Measurements from ENCODE around the gene PRR36.
A peak's percentile ranks its signal among the peaks of the same experiment; 100 is the strongest.
"Not testable (repeated sequence)": the region's sequence is repeated elsewhere in the genome, so short reads cannot be mapped to it uniquely, and the experiment has no call there.

Gene PRR36

GRCh38 chr19:7874076-7874896 lies at the start of gene PRR36:
Gene PRR36 (minus strand): TSS chr19:7874390. CDS start chr19:7873689, 701 bp downstream.
- TF ChIP-seq GATA1 (IDR thresholded peaks at IDR 0.05; ENCODE audit: low read depth, low read length) (no peak), POLR2A (IDR thresholded peaks at IDR 0.05; ENCODE audit: low read length) (no peak)
- DNase-seq: no peak

DNA sequence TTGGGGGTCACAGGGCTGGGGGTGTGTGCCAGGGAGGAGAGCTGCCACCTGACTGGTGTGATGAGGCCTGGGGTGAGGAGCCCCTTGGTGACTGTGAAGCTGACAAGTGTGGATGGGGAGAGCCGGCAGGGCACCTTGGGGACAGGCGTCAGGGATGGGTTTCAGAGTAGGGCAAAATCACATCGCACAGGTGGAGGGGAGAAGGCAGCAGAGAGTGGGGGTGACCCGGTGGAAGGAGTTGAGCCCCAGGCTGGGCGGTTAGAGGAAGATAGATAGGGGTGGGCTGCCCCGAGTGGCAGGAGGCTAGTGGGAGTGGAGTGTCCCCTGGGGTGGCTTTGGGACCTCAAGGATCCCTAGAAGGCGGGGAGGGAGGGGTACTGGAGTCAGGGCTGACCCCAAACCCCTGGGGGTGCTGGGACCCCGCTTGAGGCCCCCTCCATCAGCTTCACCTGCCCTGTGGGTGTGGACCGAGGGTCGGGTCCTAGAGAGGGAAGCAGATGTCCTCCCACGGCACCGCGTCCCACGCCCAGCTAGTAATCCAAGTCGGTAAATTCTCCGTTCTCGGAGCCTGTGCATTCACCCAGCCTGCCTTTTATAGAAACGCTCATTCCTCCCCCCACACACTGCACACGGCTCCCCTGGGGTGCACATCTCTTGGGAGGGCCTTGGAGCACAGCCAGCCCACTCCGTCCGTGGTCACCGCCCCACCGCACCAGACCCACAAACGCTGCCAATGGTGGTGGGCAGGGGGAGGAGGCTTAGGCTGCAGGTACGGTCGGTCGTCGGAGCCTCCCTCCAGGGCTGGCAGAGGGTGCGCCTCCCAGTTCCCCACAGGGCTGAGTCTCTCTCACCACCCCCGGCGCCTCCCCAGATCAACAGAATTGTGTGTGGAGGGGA lies 49.4 kb upstream of the PRR36 start:
- TF ChIP-seq GATA1 (IDR thresholded peaks at IDR 0.05; ENCODE audit: low read depth, low read length) (no peak), POLR2A (IDR thresholded peaks at IDR 0.05; ENCODE audit: low read length) (no peak)
- DNase-seq: no peak

GRCh38 chr19:7922836-7923195 lies 48.6 kb upstream of the PRR36 start:
- TF ChIP-seq POLR2A (IDR thresholded peaks at IDR 0.05; ENCODE audit: low read length) (no peak), GATA1 (IDR thresholded peaks at IDR 0.05; ENCODE audit: low read depth, low read length) (no peak)

GRCh38 chr19:7921967-7922835 lies 48.0 kb upstream of the PRR36 start:
- no peak for DNase-seq
- TF ChIP-seq POLR2A (IDR thresholded peaks at IDR 0.05; ENCODE audit: low read length) (no peak), GATA1 (IDR thresholded peaks at IDR 0.05; ENCODE audit: low read depth, low read length) (no peak)

More at GRCh38 chr19:7922836-7923195, 48.6 kb upstream of the PRR36 start:
- no peak for DNase-seq

DNA sequence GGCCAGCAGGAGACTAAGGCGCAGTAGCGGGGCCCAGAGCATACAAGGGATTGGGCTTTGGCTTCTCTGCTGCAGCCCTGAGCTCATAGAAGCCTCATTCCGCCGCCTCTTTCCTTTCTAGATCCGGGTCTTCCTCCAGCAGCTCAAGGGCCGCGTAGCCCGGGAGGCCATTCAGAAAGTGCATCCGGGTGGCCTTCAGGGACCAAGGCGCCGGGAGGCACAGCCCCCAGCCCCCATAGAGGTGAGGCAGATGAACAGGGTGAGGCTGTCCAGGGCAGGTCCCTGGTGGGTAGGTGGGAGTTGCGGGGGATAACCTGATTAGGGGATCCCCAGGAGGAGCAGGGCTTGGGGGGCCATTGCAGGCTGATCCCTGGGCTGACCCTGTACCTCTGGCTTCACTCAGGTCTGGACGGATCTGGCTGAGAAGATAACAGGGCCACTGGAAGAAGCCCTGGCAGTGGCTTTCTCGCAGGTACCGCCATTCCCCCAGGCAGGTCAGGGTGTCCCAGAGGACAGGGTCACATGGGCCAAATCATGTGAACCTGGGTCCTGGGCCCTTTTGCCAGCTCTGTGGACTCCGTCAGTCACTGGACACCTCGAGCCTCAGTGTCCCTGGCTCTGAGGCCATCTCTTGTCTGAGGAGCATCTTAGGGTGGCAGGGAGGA lies 47.2 kb upstream of the PRR36 start:
- DNase-seq: no peak
- TF ChIP-seq GATA1 (IDR thresholded peaks at IDR 0.05; ENCODE audit: low read depth, low read length) (no peak), POLR2A (IDR thresholded peaks at IDR 0.05; ENCODE audit: low read length) (no peak)

DNA sequence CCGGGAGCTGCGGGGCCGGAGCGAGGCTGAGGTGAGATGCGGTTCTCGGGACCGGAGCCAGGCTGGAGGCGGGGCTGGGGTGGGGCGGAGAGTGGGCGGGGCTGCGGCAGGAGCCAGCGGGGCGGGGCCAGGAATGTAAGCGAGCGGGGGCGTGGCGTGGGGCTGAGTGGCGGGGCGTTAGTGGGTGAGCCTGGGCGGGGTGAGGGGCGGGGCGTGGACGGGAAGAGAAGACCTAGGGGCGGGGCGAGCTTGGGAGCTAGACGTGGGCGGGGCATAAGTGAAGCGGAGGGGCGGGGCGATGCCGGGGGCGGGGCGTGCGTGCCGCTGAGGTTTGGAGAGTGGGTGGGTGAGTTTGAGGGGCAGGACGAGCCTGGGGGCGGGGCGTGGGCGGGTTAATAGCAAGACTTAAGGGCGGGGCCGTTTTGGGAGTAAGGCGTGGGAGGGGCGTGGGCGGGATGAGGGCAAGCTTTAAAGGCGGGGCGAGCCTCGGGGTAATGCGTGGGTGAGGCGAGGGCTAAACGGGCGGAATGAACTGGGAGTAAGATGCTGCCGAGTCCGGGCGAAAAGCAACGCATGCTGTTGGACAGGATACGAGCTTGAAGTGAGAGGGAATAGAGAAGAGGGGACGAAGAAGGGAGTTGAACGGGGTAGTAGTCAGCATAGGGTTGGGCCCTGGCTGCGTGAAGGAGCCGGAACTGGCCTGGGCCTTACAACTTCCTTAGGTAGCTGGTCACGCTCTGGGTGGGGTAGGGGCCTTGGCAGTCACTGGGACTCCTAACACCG lies 46.5 kb upstream of the PRR36 start:
- peak; percentile 98 to 100 for DNase-seq
- TF ChIP-seq GATA1 (IDR thresholded peaks at IDR 0.05; ENCODE audit: low read depth, low read length) (no peak), POLR2A (IDR thresholded peaks at IDR 0.05; ENCODE audit: low read length) (no peak)

DNA sequence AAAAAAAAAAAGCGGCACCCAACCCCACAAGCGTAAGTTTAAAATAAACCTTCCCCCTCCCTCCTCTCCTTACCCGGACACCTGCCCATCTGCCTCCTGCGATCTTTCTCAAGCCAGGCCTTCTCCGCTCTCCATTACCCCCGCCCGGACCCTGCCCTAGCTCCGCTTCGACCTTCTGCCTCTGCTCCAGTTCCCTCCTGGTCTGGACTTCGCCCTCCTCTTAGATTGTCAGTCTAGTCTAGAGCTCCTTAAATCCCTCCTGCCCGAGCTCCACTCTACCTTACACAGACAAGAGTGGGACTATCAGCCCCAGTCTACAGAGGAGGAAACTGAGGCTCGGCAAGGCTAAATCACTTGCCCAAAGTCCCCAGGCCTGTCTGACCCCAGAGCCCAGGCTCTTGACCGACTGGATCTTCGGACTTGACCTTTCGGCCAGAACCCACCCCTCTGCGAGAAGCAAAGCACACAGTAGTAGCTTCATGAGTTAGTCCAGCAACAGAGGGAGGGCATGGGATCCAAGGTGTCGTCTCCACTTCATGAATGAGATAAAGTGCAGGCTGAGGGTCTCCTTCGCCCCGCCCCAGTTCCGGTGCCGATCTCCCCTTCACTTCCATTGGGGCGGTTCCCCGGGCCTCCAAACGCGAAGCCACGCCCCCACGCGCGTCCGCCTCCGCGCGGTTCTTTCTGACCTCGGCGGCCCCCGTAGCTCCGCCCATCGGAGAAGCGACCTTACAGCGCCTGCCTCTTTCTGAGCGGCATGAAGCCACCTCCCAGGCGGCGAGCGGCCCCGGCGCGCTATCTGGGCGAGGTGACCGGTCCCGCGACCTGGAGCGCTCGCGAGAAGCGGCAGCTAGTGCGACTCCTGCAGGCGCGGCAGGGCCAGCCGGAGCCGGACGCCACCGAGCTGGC lies 45.7 kb upstream of the PRR36 start, which contains the start of gene SNAPC2:
SNAPC2 (plus strand) TSS at position 729 of the 909 bp plus-strand sequence; CDS start at position 758, 29 bp downstream.
- no peak for TF ChIP-seq GATA1 (IDR thresholded peaks at IDR 0.05; ENCODE audit: low read depth, low read length)
- TF ChIP-seq POLR2A (IDR thresholded peaks at IDR 0.05; ENCODE audit: low read length): no peak

DNA sequence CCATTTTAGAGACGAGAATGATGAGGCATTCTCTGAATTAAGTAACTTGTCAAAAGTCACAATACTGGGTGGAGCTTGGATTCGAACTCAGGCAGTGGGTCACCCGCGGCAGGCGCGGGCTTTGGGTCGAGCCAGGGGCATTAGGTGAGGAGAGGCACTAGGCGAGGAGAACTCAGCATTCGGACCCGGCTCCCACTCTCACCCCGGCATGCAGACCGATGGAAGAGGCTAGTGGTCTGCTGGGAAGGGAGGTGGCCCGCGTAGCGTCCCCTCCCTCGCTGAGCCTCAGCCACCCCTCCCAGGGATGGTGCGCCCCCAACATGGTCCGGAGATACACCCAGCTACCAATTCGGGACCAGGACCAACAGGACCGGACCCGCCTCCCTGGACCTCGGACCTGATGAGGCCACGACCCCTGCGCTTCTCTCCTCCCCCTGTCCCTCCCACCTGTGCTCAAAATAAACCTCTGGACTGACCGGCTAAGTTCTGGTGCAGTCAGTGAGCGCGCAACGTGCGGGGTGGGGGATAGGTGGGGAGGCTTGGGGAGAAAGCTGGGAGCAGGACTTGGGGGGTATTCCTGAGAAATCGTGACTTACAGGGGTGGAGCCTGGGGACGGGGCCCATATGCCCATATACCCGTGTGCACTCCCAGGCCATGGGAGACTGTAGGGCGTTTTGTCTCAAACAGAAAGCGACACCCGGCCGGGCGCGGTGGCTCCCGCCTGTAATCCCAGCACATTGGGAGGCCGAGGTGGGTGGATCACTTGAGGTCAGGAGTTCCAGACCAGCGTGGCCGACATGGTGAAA lies 44.6 kb upstream of the PRR36 start:
- no peak for TF ChIP-seq GATA1 (IDR thresholded peaks at IDR 0.05; ENCODE audit: low read depth, low read length)
- TF ChIP-seq POLR2A (IDR thresholded peaks at IDR 0.05; ENCODE audit: low read length): no peak
- DNase-seq: no peak

More for the DNA sequence above, 45.7 kb upstream of the PRR36 start, which contains the start of gene SNAPC2:
- DNase-seq: peak; percentile 98 to 99

GRCh38 chr19:7918062-7918614 lies 43.9 kb upstream of the PRR36 start:
- DNase-seq: not testable (repeated sequence)

- TF ChIP-seq GATA1 (IDR thresholded peaks at IDR 0.05; ENCODE audit: low read depth, low read length) (no peak), POLR2A (IDR thresholded peaks at IDR 0.05; ENCODE audit: low read length) (peak; percentile 43)
- DNase-seq: peak; percentile 89 to 90
Measured at GRCh38 chr19:7917267-7918061, 43.3 kb upstream of the PRR36 start.

All from erythroblast (primary cell).